Small intestine (tissue), 7 donors: Measurements from ENCODE around the gene ABCA9. TPM values are rescaled to one million over a fixed set of nuclear protein-coding genes. Genes with fewer than 3 reads are reported as not detected.
A peak's percentile ranks its signal among the peaks of the same experiment; 100 is the strongest.
"Not testable (repeated sequence)": the region's sequence is repeated elsewhere in the genome, so short reads cannot be mapped to it uniquely, and the experiment has no call there.

ENCODE experiments used
- DNase-seq, 2 donors: peaks; one replicate each; pipeline versions ENCODE4 v3.0.0 to v3.0.0-alpha.2; 2013
- FAIRE-seq: peaks from 2 replicates; lab custom pipeline; 2012; peaks lifted over from hg19 to GRCh38; lab: Jason Lieb, UNC
- H3K27ac ChIP-seq, 3 donors: one replicate each; pipeline ENCODE4 v1.5.1; 2013; ENCODE audit warnings: low read length in 2 of 3, mild to moderate bottlenecking in 2 of 3, control low read depth in 1 of 3, inconsistent platforms in 1 of 3, low read depth in 1 of 3, moderate library complexity in 1 of 3
- H3K27me3 ChIP-seq, 3 donors: one replicate each; pipeline ENCODE4 v1.6.1; 2013; ENCODE audit warnings: low read length in 3 of 3, inconsistent platforms in 1 of 3; ENCODE audit not compliant: control insufficient read depth in 3 of 3, insufficient read depth in 3 of 3
- H3K36me3 ChIP-seq, 3 donors: one replicate each; pipeline ENCODE4 v1.6.1; 2013; ENCODE audit warnings: low read length in 3 of 3, inconsistent platforms in 1 of 3, low read depth in 1 of 3, mild to moderate bottlenecking in 1 of 3, moderate library complexity in 1 of 3; ENCODE audit not compliant: control insufficient read depth in 3 of 3, insufficient read depth in 2 of 3
- H3K4me1 ChIP-seq, 3 donors: one replicate each; pipeline ENCODE4 v1.6.1; 2013; ENCODE audit warnings: low read length in 2 of 3, inconsistent platforms in 1 of 3, low read depth in 1 of 3, mild to moderate bottlenecking in 1 of 3, moderate library complexity in 1 of 3; ENCODE audit not compliant: control insufficient read depth in 3 of 3, insufficient read depth in 2 of 3
- H3K4me3 ChIP-seq, 3 donors: one replicate each; pipeline ENCODE4 v1.5.1; 2013; ENCODE audit warnings: low read length in 3 of 3, control low read depth in 1 of 3, inconsistent platforms in 1 of 3, low read depth in 1 of 3, mild to moderate bottlenecking in 1 of 3, moderate library complexity in 1 of 3
- H3K9me3 ChIP-seq, 2 donors: one replicate each; pipeline ENCODE4 v1.6.1; 2013; ENCODE audit warnings: low read depth in 1 of 2, low read length in 1 of 2; ENCODE audit not compliant: control insufficient read depth in 2 of 2, insufficient read depth in 1 of 2
- WGBS, 3 donors: extraction: QIAGEN DNeasy Blood & Tissue Kit; methylation state at CpG; one replicate each; pipeline ENCODE4 v1.1.7; 2013; 5-methylcytosine and 5-hydroxymethylcytosine counted together
- polyA plus RNA-seq, 4 donors: library from polyadenylated mRNA; stranded (reverse) in 3 of 4; unstranded in 1 of 4; fragments of 200-250 nt in 3 of 4; fragments of 120-200 nt in 1 of 4; gene quantifications; one replicate each; pipeline versions ENCODE4 v1.2.1 to v1.2.3, GENCODE V29; 2013
- donor health status: healthy with polysubstance abuse.
- donor health status: control.
- donor health status: control.
- donor health status: Bipolar disorder and iron deficiency.
- donor health status: healthy.

Gene ABCA9
- polyA plus RNA-seq, 4 donors, result 0.52 to 2.4 (median 0.72) TPM

- no peaks in the 10 kb centered on the region for H3K36me3 ChIP-seq
- DNase-seq, result no peak
- no peak for FAIRE-seq
- H3K4me1 ChIP-seq, result no peaks in the 10 kb centered on the region
- H3K9me3 ChIP-seq, result no peaks in the 10 kb centered on the region
- no peaks in the 10 kb centered on the region for H3K27me3 ChIP-seq
- WGBS, 3 donors, result 72 to 91% (median 90%) methylated on average over 4 of the region's 4 CpGs
- H3K27ac ChIP-seq, result no peak overlapping the region
- H3K4me3 ChIP-seq, result no peak overlapping the region
Observed at GRCh38 chr17:68987966-68988365, 72.8 kb downstream of the ABCA9 start.

- H3K4me3 ChIP-seq, result no peak overlapping the region
- peaks cover 0 to 2% (median 0%) of the 10 kb centered on the region in 3 donors for H3K4me1 ChIP-seq
- DNase-seq (peak in 1 of 2 donors; percentile 10), FAIRE-seq (no peak)
- H3K27ac ChIP-seq, result no peak overlapping the region
- no peaks in the 10 kb centered on the region for H3K9me3 ChIP-seq
- WGBS, 3 donors, result 16 to 28% (median 16%) methylated on average over 2 of the region's 2 CpGs
- no peaks in the 10 kb centered on the region for H3K27me3 ChIP-seq
- no peaks in the 10 kb centered on the region for H3K36me3 ChIP-seq
Observed at GRCh38 chr17:68981288-68981687, 79.4 kb downstream of the ABCA9 start.

- Histone ChIP-seq H3K9me3 (no peaks in the 10 kb centered on the region), H3K27me3 (no peaks in the 10 kb centered on the region), H3K36me3 (no peaks in the 10 kb centered on the region), H3K4me3 (no peak overlapping the region), H3K4me1 (no peaks in the 10 kb centered on the region), H3K27ac (no peak overlapping the region)
- no peak for DNase-seq
- WGBS, 3 donors, result 55 to 66% (median 61%) methylated on average over 3 of the region's 3 CpGs
- FAIRE-seq, result no peak
Observed at GRCh38 chr17:68973098-68973846, 87.5 kb downstream of the ABCA9 start.

DNA sequence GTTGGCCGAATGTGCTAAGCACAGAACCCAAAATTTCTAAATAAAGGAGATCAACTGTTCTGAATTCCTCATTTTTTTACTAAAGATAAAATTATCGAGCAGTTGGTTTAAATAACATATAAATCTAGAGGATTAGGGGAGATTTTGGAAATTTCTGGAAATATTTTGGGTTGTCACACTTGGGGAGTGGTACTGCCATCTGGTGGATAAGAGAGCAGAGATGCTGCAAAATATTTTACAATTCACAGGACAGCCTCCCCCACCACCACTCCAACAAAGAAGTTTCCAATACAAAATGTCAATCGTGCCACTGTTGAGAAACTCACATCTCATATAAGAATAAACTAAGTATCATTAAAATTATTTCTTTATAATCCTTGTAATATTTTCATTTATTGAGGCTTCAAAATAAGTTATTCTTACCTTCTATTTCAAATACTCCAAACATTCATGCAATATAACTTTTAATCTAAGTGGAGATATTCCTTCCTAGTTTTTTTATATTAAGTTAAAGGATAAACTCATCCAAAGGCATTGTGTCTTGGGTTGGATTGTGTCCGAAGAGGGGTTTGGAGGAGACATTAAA, 88.5 kb downstream of the ABCA9 start:
- H3K4me1 ChIP-seq, result no peaks in the 10 kb centered on the region
- peak in 1 of 2 donors; percentile 19 for DNase-seq
- H3K27me3 ChIP-seq, result no peaks in the 10 kb centered on the region
- FAIRE-seq, result no peak
- no peaks in the 10 kb centered on the region for H3K36me3 ChIP-seq
- H3K9me3 ChIP-seq, result no peaks in the 10 kb centered on the region
- no peak overlapping the region for H3K27ac ChIP-seq
- WGBS, 3 donors, result 52 to 58% (median 57%) methylated on average over 4 of the region's 4 CpGs
- no peak overlapping the region for H3K4me3 ChIP-seq

- H3K36me3 ChIP-seq, result no peaks in the 10 kb centered on the region
- DNase-seq (no peak), FAIRE-seq (no peak)
- H3K27ac ChIP-seq, result no peak overlapping the region
- whole genome bisulfite sequencing, 3 donors, result 79 to 81% (median 79%) methylated on average over 5 of the region's 5 CpGs
- no peak overlapping the region for H3K4me3 ChIP-seq
- no peaks in the 10 kb centered on the region for H3K4me1 ChIP-seq
- H3K27me3 ChIP-seq, result no peaks in the 10 kb centered on the region
- H3K9me3 ChIP-seq, result no peaks in the 10 kb centered on the region
Observed at GRCh38 chr17:68969101-68969500, 91.6 kb downstream of the ABCA9 start.

- 88 to 95% (median 93%) methylated on average over 4 of the region's 4 CpGs for WGBS, 3 donors
- Histone ChIP-seq H3K27ac (no peak overlapping the region), H3K9me3 (no peaks in the 10 kb centered on the region), H3K4me1 (no peaks in the 10 kb centered on the region), H3K27me3 (no peaks in the 10 kb centered on the region), H3K4me3 (no peak overlapping the region), H3K36me3 (no peaks in the 10 kb centered on the region)
- DNase-seq (no peak), FAIRE-seq (no peak)
Observed at GRCh38 chr17:68963958-68964357, 96.8 kb downstream of the ABCA9 start.

DNA sequence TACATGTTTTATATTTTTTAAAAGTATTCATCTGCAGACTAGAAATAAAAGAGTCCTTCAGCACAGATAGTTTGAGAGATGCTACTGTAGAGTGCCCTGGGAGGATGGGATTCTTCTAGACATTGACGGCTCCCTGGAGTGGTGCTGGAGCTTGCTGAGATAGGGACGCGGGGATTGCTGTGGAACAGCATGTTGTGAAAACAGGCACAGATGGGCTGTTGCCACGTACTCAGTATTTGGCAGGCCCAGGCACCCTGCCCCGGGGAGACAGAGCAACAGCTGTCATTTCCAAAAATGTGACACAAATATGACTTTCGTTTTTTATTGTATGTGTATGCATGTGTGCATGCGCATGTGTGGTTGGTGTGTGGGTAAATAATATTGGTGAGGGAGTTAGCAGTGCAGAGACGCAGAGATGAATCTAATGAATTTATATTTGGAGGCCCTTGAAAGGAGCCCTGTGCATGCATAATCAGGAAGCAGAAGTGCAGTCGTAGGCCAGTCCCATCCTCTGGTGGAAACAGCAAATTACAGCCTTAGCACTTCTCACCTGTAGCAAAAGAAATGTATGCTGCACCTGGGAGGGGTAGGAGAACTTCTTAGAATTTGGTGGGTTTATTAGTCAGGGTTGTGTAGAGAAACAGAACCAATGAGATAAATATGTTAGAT, 99.4 kb downstream of the ABCA9 start:
- FAIRE-seq (no peak), DNase-seq (no peak)
- no peak overlapping the region for H3K4me3 ChIP-seq
- WGBS, 3 donors, result 70 to 81% (median 80%) methylated on average over 9 of the region's 9 CpGs
- no peaks in the 10 kb centered on the region for H3K4me1 ChIP-seq
- no peaks in the 10 kb centered on the region for H3K27me3 ChIP-seq
- H3K36me3 ChIP-seq, result no peaks in the 10 kb centered on the region
- H3K27ac ChIP-seq, result no peak overlapping the region
- H3K9me3 ChIP-seq, result no peaks in the 10 kb centered on the region

- WGBS, 3 donors, result 76 to 95% (median 94%) methylated on average over 2 of the region's 2 CpGs
- H3K4me3 ChIP-seq, H3K27me3 ChIP-seq, DNase-seq, H3K36me3 ChIP-seq, H3K4me1 ChIP-seq, H3K27ac ChIP-seq, H3K9me3 ChIP-seq, FAIRE-seq: not testable (repeated sequence)
Observed at GRCh38 chr17:68959117-68959516, 101.6 kb downstream of the ABCA9 start.
